ENCODE data around the gene NDEL1.

NDEL1 gene

GRCh38 chr17:8455665-8456209, 20.1 kb downstream of the NDEL1 start:
- DNase-seq (ENCODE audit: low read depth in 2 of 2, low spot score in 1 of 2) = no peak

DNA sequence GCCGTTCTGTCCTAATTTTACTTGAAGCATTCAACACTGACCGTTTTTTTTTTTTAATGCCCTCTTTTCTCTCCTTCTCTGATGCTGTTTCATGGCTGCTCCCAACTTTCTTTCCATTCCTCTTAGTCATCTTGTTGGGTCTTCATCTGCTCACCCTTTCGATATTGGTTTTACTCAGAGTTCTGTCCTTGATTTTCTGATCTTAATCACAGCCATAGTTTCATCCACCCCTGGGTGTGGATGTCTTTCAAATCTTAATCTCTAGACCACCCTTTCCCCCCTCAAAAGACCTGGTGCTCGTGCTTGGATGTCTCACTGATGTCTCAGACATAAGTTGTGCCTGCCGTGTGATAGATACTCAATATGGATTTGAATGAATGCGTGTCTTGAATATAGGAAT, 22.4 kb downstream of the NDEL1 start:
- no peak for DNase-seq (ENCODE audit: low read depth in 2 of 2, low spot score in 1 of 2)

DNA sequence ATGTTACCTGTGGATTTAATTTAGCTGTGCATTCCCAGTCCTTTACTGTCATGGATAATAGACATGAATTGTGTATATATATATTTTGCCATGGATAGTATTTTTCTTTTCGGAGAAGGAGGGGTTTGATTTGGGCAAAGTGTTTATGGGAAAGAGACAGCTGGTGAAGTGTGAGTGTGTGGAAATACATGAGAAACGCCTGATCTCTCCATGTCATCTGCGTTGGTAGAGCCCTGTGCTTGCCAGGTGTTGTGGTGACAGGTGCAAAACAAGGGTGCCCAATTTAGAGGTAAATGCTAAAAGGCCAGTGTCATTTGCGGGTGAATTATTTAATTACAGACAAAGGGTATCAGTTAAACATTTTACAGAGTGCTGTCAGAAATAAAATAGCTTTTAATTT, 23.4 kb downstream of the NDEL1 start:
- DNase-seq (ENCODE audit: low read depth in 2 of 2, low spot score in 1 of 2) = no peak

DNA sequence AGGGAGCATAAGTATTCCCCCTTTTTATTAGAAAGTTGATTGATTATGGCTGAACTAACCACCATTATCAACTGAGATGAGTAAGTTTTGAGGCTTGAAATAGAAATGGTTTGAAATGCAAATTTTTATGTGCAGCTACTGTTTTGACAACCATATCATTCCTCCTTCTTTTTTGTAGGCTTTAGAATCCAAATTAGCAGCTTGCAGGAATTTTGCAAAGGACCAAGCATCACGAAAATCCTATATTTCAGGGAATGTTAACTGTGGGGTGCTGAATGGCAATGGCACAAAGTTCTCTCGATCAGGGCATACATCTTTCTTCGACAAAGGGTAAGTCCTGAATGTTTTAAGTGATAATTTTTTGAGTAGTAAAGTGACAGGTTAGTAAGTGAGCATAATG, 24.1 kb downstream of the NDEL1 start:
- no peak for DNase-seq (ENCODE audit: low read depth in 2 of 2, low spot score in 1 of 2)

GRCh38 chr17:8462564-8462963, 26.9 kb downstream of the NDEL1 start:
- DNase-seq (ENCODE audit: low read depth in 2 of 2, low spot score in 1 of 2) = no peak

GRCh38 chr17:8463099-8463498, 27.4 kb downstream of the NDEL1 start:
- no peak for DNase-seq (ENCODE audit: low read depth in 2 of 2, low spot score in 1 of 2)

GRCh38 chr17:8464941-8465340, 29.3 kb downstream of the NDEL1 start:
- DNase-seq (ENCODE audit: low read depth in 2 of 2, low spot score in 1 of 2) = no peak

DNA sequence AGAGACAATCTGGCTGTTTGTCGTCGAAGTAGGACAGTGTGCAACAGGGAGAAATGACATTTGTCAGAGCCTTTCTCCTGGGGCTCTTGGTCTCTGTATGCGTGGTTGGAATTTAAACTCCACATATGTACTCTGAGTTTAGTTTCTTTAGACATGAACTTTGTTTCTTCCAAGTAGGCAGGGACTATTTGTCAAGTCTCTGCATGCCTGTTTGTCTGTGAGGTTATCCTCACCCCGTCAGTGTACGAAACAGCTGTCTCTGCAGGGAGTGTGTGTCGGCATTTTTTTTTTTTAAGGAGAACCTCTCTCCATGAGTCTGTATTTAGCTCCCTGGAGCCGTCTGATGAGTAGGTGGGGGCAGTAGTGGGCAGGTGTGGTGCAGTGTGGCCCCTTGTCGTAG, 29.7 kb downstream of the NDEL1 start:
- no peak for DNase-seq (ENCODE audit: low read depth in 2 of 2, low spot score in 1 of 2)

DNA sequence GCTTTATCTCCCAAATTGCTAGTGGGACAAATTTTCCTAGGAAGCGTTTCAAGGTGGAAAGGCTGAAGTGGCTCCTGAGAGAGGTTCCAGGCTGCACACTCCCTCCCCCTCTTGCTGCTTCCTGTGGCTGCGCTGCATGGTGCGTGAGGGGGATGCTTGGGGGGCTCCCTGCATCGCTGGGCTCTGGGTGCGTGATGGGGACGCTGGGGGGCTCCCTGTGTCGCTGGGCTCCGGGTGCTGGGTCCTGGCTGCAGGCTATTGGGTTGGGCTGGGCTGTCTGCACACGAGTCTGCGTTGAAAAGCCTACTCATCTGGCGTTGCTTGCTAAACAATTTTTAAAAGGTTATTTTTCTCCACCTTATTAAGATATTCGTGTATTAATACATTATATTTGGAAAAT, 30.1 kb downstream of the NDEL1 start:
- DNase-seq (ENCODE audit: low read depth in 2 of 2, low spot score in 1 of 2) = no peak

DNA sequence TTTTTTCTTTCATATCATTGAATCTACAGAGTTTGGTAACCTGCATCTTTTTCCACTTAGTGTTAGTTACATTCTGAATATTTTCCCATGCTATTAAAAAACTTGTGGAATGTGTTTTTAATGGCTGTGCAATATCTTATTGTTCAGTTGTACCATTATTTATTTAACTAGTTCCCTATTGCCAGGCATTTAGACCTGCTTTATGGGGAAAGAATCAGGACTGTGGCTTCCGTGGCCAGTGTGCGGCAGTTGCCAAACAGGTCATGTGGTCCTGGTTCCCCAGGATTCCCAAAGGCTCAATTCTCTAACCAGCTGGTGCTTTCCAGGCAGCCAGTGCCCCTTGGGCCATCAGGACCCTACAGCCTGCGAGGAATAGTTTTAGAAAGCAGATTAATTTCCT, 30.8 kb downstream of the NDEL1 start:
- DNase-seq (ENCODE audit: low read depth in 2 of 2, low spot score in 1 of 2) = no peak

GRCh38 chr17:8466873-8467272, 31.2 kb downstream of the NDEL1 start:
- DNase-seq (ENCODE audit: low read depth in 2 of 2, low spot score in 1 of 2) = no peak

- no peak for DNase-seq (ENCODE audit: low read depth in 2 of 2, low spot score in 1 of 2)
These were observed 31.8 kb downstream of the NDEL1 start for GRCh38 chr17:8467527-8467926.

DNA sequence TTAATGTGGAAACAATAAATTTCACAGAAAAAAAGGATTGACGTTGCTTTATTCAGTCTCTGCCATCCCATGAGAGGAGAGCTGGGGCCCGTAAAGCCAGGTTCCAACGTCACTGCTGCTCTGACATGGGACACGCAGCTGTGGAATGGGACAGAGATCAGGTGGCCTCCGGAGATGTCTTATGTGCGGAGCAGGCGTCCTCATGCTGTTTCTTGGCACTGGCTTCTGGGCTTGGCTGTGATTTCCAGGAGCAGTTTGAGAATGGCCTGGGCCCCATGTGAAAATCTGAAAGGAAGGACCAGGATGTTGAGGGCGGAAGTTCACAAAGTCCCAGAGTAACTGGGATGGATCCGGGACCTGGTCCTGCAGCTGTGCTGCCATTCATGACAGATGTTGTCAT, 32.4 kb downstream of the NDEL1 start:
- DNase-seq (ENCODE audit: low read depth in 2 of 2, low spot score in 1 of 2) = no peak

DNA sequence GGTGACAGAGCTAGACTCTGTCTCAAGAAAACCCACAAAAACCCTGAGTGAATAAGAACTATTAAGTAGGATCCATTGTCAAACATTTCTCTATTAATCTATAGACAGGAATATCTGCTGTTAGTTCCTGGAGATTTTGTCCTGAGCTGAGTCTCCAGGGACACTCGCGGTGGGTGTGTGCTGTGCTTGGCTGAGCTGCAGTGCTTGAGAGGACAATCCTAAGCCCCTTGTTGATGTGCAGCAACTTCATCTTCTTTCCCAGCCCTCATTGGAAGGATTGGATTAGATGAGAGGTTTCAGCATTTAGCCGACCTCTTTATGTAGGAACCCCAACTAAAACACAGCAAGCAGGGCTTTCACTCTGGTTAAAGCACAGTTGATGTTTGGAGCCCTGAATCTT, 33.3 kb downstream of the NDEL1 start:
- DNase-seq (ENCODE audit: low read depth in 2 of 2, low spot score in 1 of 2) = no peak

- DNase-seq (ENCODE audit: low read depth in 2 of 2, low spot score in 1 of 2) = no peak
These were observed 34.3 kb downstream of the NDEL1 start for GRCh38 chr17:8469964-8470363.

DNA sequence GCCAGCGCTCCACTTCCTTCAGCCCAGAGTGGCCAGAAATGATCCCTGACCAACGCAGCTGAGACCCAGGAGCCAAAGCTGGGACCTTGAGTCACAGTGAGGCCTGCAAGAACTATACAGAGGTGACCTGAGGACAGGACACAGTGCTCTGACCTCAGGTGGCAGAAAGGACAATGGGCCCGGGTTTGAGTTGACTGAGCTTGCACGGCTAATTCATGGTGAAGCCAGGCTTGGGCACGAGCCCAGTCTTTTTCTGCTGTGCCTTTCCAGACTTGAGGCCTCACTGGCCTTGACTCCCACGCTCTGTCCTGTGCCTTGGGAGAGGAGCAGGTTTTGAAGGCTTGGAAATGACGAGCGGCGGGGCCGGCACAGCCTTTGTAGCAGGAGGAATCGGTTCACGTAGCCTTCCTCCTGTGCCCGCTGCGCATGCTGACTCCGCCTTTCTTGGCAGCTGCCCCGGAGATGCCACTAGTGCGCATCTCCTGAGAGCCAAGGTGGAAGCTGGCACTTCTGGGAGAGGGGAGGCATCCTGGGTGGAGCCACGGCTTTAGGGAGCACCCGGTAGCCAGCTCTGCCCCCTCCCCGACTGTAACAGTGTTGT, 34.9 kb downstream of the NDEL1 start:
- DNase-seq (ENCODE audit: low read depth in 2 of 2, low spot score in 1 of 2) = no peak

GRCh38 chr17:8472663-8473062, 37.0 kb downstream of the NDEL1 start:
- no peak for DNase-seq (ENCODE audit: low read depth in 2 of 2, low spot score in 1 of 2)

DNA sequence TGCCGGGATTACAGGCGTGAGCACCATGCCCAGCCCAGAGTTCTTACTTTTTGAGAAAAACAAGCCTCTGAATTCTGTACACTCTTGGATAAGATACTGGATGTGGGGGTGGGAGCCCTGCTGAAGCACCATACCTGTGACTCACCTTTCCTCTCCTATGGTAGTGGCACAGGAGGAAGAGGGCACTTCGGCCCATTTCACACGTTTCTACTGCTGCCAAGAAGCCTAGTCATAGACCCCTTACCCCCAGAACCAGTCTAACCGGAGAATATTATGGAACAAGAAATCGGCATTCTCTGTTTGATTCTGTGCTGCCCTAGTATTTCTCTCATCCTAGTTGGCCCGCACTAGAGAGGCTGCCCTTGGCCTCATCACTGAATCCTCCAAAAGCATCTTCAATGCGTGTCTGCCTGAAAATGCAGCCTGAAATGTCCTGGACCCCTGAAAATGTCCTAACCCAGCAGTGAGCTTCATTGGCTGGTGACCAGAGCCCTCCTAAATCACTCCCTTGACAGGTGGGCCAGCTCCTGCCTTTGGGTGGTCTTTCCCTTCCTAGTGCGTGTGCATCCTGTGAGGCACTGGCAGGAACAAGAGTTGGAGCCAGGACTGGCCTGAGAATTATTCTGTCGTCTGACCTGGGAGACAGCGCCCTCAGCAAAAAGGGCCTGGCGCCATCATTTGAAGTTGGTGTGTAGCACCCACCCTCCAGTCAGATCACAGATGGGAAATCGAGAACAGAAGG, 37.9 kb downstream of the NDEL1 start:
- DNase-seq (ENCODE audit: low read depth in 2 of 2, low spot score in 1 of 2) = no peak

GRCh38 chr17:8474826-8475225, 39.1 kb downstream of the NDEL1 start:
- DNase-seq (ENCODE audit: low read depth in 2 of 2, low spot score in 1 of 2) = no peak

GRCh38 chr17:8475227-8475626, 39.5 kb downstream of the NDEL1 start:
- DNase-seq (ENCODE audit: low read depth in 2 of 2, low spot score in 1 of 2) = no peak

- DNase-seq (ENCODE audit: low read depth in 2 of 2, low spot score in 1 of 2) = no peak
These were observed 40.1 kb downstream of the NDEL1 start for GRCh38 chr17:8475781-8476180.

GRCh38 chr17:8476741-8477140, 41.1 kb downstream of the NDEL1 start:
- DNase-seq (ENCODE audit: low read depth in 2 of 2, low spot score in 1 of 2) = no peak

- DNase-seq (ENCODE audit: low read depth in 2 of 2, low spot score in 1 of 2) = no peak
These were observed 41.5 kb downstream of the NDEL1 start for GRCh38 chr17:8477171-8477570.

Data from stimulated activated CD8-positive, alpha-beta memory T cell treated with anti-CD3 and anti-CD28 coated beads, Interleukin-4, amount 100 ng/mL, for 4 hours (primary cell).